Sigmoid colon (tissue), 4 donors: ENCODE data around the gene RPSA.

Experiments used
- EP300 ChIP-seq, 4 donors: sonication (generic); formaldehyde crosslinking; IDR thresholded peaks; one replicate each; pipeline ENCODE4 v1.6.1; 2017; ENCODE audit warnings: antibody characterized with exemption in 4 of 4
- POLR2A ChIP-seq, 2 donors: fragments of 450-650 bp; IDR thresholded peaks; one replicate each; pipeline ENCODE4 v1.6.1; 2016; ENCODE audit warnings: antibody characterized with exemption in 2 of 2, mild to moderate bottlenecking in 2 of 2, moderate library complexity in 2 of 2
- POLR2AphosphoS5 ChIP-seq, 4 donors: sonication (generic); formaldehyde crosslinking; IDR thresholded peaks; one replicate each; pipeline ENCODE4 v1.6.1; 2017; ENCODE audit warnings: antibody characterized with exemption in 4 of 4
- TF ChIP-seq, protein P1 (sequence below), 4 experiments: fragments of 450-650 bp in 3 of 4; fragments of 200-600 bp in 1 of 4; IDR thresholded peaks; one replicate each; pipeline ENCODE4 v1.5.1; 2016 to 2019; ENCODE audit warnings: antibody characterized with exemption in 4 of 4, mild to moderate bottlenecking in 3 of 4, moderate library complexity in 2 of 4

DNA sequence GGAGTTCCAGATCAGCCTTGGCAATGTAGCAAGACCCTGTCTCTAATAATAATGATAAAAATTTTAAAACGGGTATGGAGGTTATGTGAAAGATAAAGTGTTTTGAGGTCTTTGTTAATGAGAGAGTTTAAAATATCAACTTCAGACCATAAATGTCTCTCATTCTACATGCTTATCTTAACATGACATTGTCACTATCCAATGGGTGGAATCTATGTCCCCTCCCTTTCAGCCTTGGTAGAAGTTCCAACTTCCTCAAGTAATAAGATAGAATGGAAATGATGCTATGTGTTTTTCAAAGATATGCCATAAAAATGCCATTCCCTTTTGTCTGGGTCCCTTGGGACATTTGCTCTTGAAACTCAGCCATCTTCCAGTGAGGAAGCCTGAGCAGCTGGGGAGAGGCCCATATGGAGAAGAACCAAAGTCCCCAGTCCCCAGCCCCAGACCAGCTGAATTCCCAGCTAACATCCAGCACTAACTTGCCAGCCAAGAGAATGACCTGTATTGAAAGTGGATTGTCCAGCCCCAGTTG is 17.0 kb downstream of the RPSA start:
- TF ChIP-seq POLR2A (IDR thresholded peaks at IDR 0.05) (no peak), POLR2AphosphoS5 (IDR thresholded peaks at IDR 0.05) (no peak), EP300 (IDR thresholded peaks at IDR 0.05) (no peak)
- TF ChIP-seq, protein P1, sequence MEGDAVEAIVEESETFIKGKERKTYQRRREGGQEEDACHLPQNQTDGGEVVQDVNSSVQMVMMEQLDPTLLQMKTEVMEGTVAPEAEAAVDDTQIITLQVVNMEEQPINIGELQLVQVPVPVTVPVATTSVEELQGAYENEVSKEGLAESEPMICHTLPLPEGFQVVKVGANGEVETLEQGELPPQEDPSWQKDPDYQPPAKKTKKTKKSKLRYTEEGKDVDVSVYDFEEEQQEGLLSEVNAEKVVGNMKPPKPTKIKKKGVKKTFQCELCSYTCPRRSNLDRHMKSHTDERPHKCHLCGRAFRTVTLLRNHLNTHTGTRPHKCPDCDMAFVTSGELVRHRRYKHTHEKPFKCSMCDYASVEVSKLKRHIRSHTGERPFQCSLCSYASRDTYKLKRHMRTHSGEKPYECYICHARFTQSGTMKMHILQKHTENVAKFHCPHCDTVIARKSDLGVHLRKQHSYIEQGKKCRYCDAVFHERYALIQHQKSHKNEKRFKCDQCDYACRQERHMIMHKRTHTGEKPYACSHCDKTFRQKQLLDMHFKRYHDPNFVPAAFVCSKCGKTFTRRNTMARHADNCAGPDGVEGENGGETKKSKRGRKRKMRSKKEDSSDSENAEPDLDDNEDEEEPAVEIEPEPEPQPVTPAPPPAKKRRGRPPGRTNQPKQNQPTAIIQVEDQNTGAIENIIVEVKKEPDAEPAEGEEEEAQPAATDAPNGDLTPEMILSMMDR (IDR thresholded peaks at IDR 0.05) = no peak
